Measurements from ENCODE around the gene IPO13.

IPO13 gene

GRCh38 chr1:43946236-43947060, at the start of gene IPO13:
TSS of gene IPO13 (plus strand) at chr1:43946950. CDS start at chr1:43947601, 651 bp downstream.
- DNase-seq = peak; percentile 96

- no peak for DNase-seq
These were observed 47.8 kb upstream of the IPO13 start for GRCh38 chr1:43898981-43899380.

GRCh38 chr1:43900386-43900785, 46.4 kb upstream of the IPO13 start:
- no peak for DNase-seq

- no peak for DNase-seq
These were observed 45.4 kb upstream of the IPO13 start for GRCh38 chr1:43901196-43901961.

GRCh38 chr1:43902058-43902831, 44.5 kb upstream of the IPO13 start:
- DNase-seq = no peak

GRCh38 chr1:43904660-43905551, 41.8 kb upstream of the IPO13 start:
- DNase-seq = no peak

GRCh38 chr1:43908226-43908625, 38.5 kb upstream of the IPO13 start:
- no peak for DNase-seq

- DNase-seq = no peak
These were observed 37.9 kb upstream of the IPO13 start for GRCh38 chr1:43908858-43909257.

- no peak for DNase-seq
These were observed 36.4 kb upstream of the IPO13 start for GRCh38 chr1:43910343-43910742.

GRCh38 chr1:43912607-43913006, 34.1 kb upstream of the IPO13 start:
- DNase-seq = no peak

GRCh38 chr1:43913051-43913501, 33.7 kb upstream of the IPO13 start:
- DNase-seq = no peak

GRCh38 chr1:43913666-43914360, 32.9 kb upstream of the IPO13 start:
- no peak for DNase-seq

- DNase-seq = no peak
These were observed 31.9 kb upstream of the IPO13 start for GRCh38 chr1:43914576-43915525.

- DNase-seq = no peak
These were observed 26.8 kb upstream of the IPO13 start for GRCh38 chr1:43919906-43920305.

GRCh38 chr1:43921022-43921421, 25.7 kb upstream of the IPO13 start:
- DNase-seq = no peak

- DNase-seq = no peak
These were observed 22.2 kb upstream of the IPO13 start for GRCh38 chr1:43924516-43924915.

- DNase-seq = no peak
These were observed 20.9 kb upstream of the IPO13 start for GRCh38 chr1:43925846-43926245.

GRCh38 chr1:43930168-43930948, 16.4 kb upstream of the IPO13 start:
- DNase-seq = peak; percentile 89

- DNase-seq = no peak
These were observed 15.8 kb upstream of the IPO13 start for GRCh38 chr1:43930949-43931275.
